Glutamatergic neuron (in vitro differentiated cells): ENCODE results near the gene BAX. TPM values are rescaled to one million over a fixed set of nuclear protein-coding genes. Genes with fewer than 3 reads are reported as not detected.

Experiments used
- DNase-seq: peaks from one replicate; pipeline ENCODE4 v3.0.0; 2022
- H3K27ac Mint-ChIP-seq: one replicate; pipeline ENCODE4 v1.8.0; 2020; ENCODE audit warnings: mild to moderate bottlenecking, mixed read lengths, inconsistent platforms; ENCODE audit not compliant: unreplicated experiment
- H3K27me3 Mint-ChIP-seq: one replicate; pipeline ENCODE4 v1.8.0; 2020; ENCODE audit warnings: mild to moderate bottlenecking, moderate library complexity, mixed read lengths, inconsistent platforms; ENCODE audit not compliant: unreplicated experiment
- H3K36me3 Mint-ChIP-seq: one replicate; pipeline ENCODE4 v1.8.0; 2020; ENCODE audit warnings: mild to moderate bottlenecking, mixed read lengths, inconsistent platforms; ENCODE audit not compliant: unreplicated experiment
- H3K4me1 Mint-ChIP-seq: one replicate; pipeline ENCODE4 v1.8.0; 2020; ENCODE audit warnings: mild to moderate bottlenecking, low read depth, mixed read lengths, inconsistent platforms; ENCODE audit not compliant: unreplicated experiment
- H3K4me3 Mint-ChIP-seq: one replicate; pipeline ENCODE4 v1.8.0; 2020; ENCODE audit warnings: mild to moderate bottlenecking, mixed read lengths, inconsistent platforms; ENCODE audit not compliant: unreplicated experiment
- H3K9me3 Mint-ChIP-seq: one replicate; pipeline ENCODE4 v1.8.0; 2020; ENCODE audit warnings: mild to moderate bottlenecking, moderate library complexity, mixed read lengths, inconsistent platforms; ENCODE audit not compliant: unreplicated experiment
- CTCF ChIP-seq: fragments of 200-600 bp; sonication (generic); IDR thresholded peaks from one replicate; pipeline ENCODE4 v1.5.0; 2021; ENCODE audit not compliant: partially characterized antibody, unreplicated experiment
- total RNA-seq: library from RNA; stranded (reverse); fragmentation: NEBNext Ultra II Directional; extraction: Animal tissue kit (Norgen Biotek cat#: 25700); gene quantifications from one replicate; pipeline ENCODE4 v1.2.1, GENCODE V29; 2021; ENCODE audit not compliant: unreplicated experiment

Gene BAX
- total RNA-seq, 1 donor from 2014 or later = 87.7 TPM

GRCh38 chr19:48968179-48968661, 13.5 kb downstream of the BAX start:
- Mint-ChIP-seq H3K9me3 (peaks cover 17% of the 10 kb centered on the region), H3K27ac (peak overlapping the region; percentile 33), H3K4me1 (peaks cover 30% of the 10 kb centered on the region), H3K4me3 (no peak overlapping the region), H3K27me3 (peaks cover 18% of the 10 kb centered on the region), H3K36me3 (no peaks in the 10 kb centered on the region)
- no peak for DNase-seq
- no peak for TF ChIP-seq CTCF

GRCh38 chr19:48968813-48969218, 14.1 kb downstream of the BAX start:
- peaks cover 26% of the 10 kb centered on the region for H3K4me1 Mint-ChIP-seq
- no peak overlapping the region for H3K27ac Mint-ChIP-seq
- no peak overlapping the region for H3K4me3 Mint-ChIP-seq
- peaks cover 18% of the 10 kb centered on the region for H3K27me3 Mint-ChIP-seq
- no peak for DNase-seq
- no peak for TF ChIP-seq CTCF
- peaks cover 17% of the 10 kb centered on the region for H3K9me3 Mint-ChIP-seq
- no peaks in the 10 kb centered on the region for H3K36me3 Mint-ChIP-seq

GRCh38 chr19:48969276-48970138, 14.8 kb downstream of the BAX start:
- Mint-ChIP-seq H3K9me3 (peaks cover 14% of the 10 kb centered on the region), H3K27ac (no peak overlapping the region), H3K4me1 (peaks cover 20% of the 10 kb centered on the region), H3K36me3 (no peaks in the 10 kb centered on the region), H3K27me3 (peaks cover 16% of the 10 kb centered on the region), H3K4me3 (no peak overlapping the region)
- TF ChIP-seq CTCF = no peak
- no peak for DNase-seq

GRCh38 chr19:48970139-48970766, 15.6 kb downstream of the BAX start:
- no peak for TF ChIP-seq CTCF
- Mint-ChIP-seq H3K9me3 (peaks cover 12% of the 10 kb centered on the region), H3K36me3 (no peaks in the 10 kb centered on the region), H3K4me3 (no peak overlapping the region), H3K4me1 (peaks cover 17% of the 10 kb centered on the region), H3K27ac (no peak overlapping the region), H3K27me3 (peaks cover 12% of the 10 kb centered on the region)
- no peak for DNase-seq
